Kidney (tissue), 14 donors: ENCODE results near the gene KCNJ15. TPM values are rescaled to one million over a fixed set of nuclear protein-coding genes. Genes with fewer than 3 reads are reported as not detected.

Experiments
- DNase-seq, 5 donors: peaks; one replicate each; pipeline ENCODE4 v3.0.0-alpha.2; 2013 to 2020
- FAIRE-seq: peaks from 2 replicates; lab custom pipeline; 2012; peaks lifted over from hg19 to GRCh38; lab: Jason Lieb, UNC
- H3K27ac ChIP-seq, 2 donors: one replicate each; pipeline ENCODE4 v1.7.0; 2013; ENCODE audit warnings: low read depth in 2 of 2, low read length in 2 of 2, inconsistent platforms in 1 of 2
- H3K27me3 ChIP-seq: one replicate; pipeline ENCODE4 v1.7.1; 2013; ENCODE audit warnings: low read length, inconsistent platforms; ENCODE audit not compliant: control insufficient read depth, insufficient read depth
- H3K36me3 ChIP-seq, 3 donors: one replicate each; pipeline versions ENCODE4 v1.7.0 to v1.7.1; 2013; ENCODE audit warnings: low read length in 3 of 3, control low read depth in 1 of 3, inconsistent platforms in 1 of 3; ENCODE audit not compliant: insufficient read depth in 3 of 3, control insufficient read depth in 2 of 3
- H3K4me1 ChIP-seq, 3 donors: one replicate each; pipeline versions ENCODE4 v1.7.0 to v1.7.1; 2013; ENCODE audit warnings: low read length in 3 of 3, inconsistent platforms in 1 of 3, low read depth in 1 of 3; ENCODE audit not compliant: control insufficient read depth in 2 of 3, insufficient read depth in 2 of 3
- H3K4me3 ChIP-seq, 3 donors: one replicate each; pipeline versions ENCODE4 v1.7.0 to v1.8.1; 2013; ENCODE audit warnings: low read length in 3 of 3, control low read depth in 1 of 3, inconsistent platforms in 1 of 3
- H3K9ac ChIP-seq, 3 donors: one replicate each; pipeline versions ENCODE4 v1.7.0 to v1.7.1; 2013; ENCODE audit warnings: low read length in 3 of 3, control low read depth in 1 of 3, inconsistent platforms in 1 of 3
- H3K9me3 ChIP-seq, 3 donors: one replicate each; pipeline versions ENCODE4 v1.7.0 to v1.7.1; 2013; ENCODE audit warnings: low read length in 3 of 3, control low read depth in 1 of 3, inconsistent platforms in 1 of 3; ENCODE audit not compliant: control insufficient read depth in 2 of 3, insufficient read depth in 1 of 3
- CTCF ChIP-seq: IDR thresholded peaks from 3 replicates; pipeline ENCODE4 v1.5.1; 2012; ENCODE audit warnings: mild to moderate bottlenecking, moderate library complexity, borderline replicate concordance; ENCODE audit not compliant: insufficient read depth; ENCODE audit errors: extremely low read depth
- intact Hi-C: fragments of 100-400 bp; cut with DNase I; formaldehyde crosslinking; loops from one replicate; pipeline ENCODE4 v1.11.1; 2022
- polyA plus RNA-seq: library from polyadenylated mRNA; stranded (reverse); fragments of 350-450 nt; fragmentation: Illumina TruSeq; extraction: RNeasy Lipid Tissue Mini Kit (QIAGEN cat#74804); gene quantifications from one replicate; pipeline ENCODE4 v1.2.3, GENCODE V29; 2014; ENCODE audit warnings: low read depth, low replicate concordance; ENCODE audit not compliant: insufficient read depth
- total RNA-seq: library from RNA; stranded (reverse); fragmentation: NEBNext Ultra II Directional; extraction: Animal tissue kit (Norgen Biotek cat#: 25700); gene quantifications from one replicate; pipeline ENCODE4 v1.2.1, GENCODE V29; 2021
- donor health status: control.
- donor health status: control.
- donor health status: control.
- donor health status: control.
- donor health status: control.
- donor health status: DM: yes; HTN: yes; CAD: no.
- donor health status: Normal renal cell carcinoma (clear cell type).

KCNJ15 gene
- total and polyA plus RNA-seq, 2 donors from 2014 or later, result 102 to 142 TPM

- intact Hi-C loops, result no loop called here
- Histone ChIP-seq H3K36me3 (no peaks in the 10 kb centered on the region), H3K4me1 (peaks cover 2 to 9% (median 4%) of the 10 kb centered on the region in 3 donors), H3K27ac (peak overlapping the region in 1 of 2 donors; percentile 15), H3K9me3 (no peaks in the 10 kb centered on the region), H3K4me3 (peak overlapping the region in 1 of 3 donors; percentile 13), H3K9ac (no peak overlapping the region), H3K27me3 (no peaks in the 10 kb centered on the region)
- DNase-seq (peak in 3 of 5 donors; percentile 45 to 76 (median 75)), FAIRE-seq (no peak)
- TF ChIP-seq CTCF, result no peak
Observed at GRCh38 chr21:38351961-38352521, 95.2 kb downstream of the KCNJ15 start.

- H3K27ac ChIP-seq, result peak overlapping the region in 1 of 2 donors; percentile 15
- no peak overlapping the region for H3K4me3 ChIP-seq
- DNase-seq (peak in 4 of 5 donors; percentile 72 to 92 (median 88)), FAIRE-seq (no peak)
- no peaks in the 10 kb centered on the region for H3K27me3 ChIP-seq
- H3K4me1 ChIP-seq, result peaks cover 2 to 9% (median 4%) of the 10 kb centered on the region in 3 donors
- H3K9me3 ChIP-seq, result no peaks in the 10 kb centered on the region
- intact Hi-C loops, result no loop called here
- peak; percentile 69 for TF ChIP-seq CTCF
- H3K9ac ChIP-seq, result no peak overlapping the region
- no peaks in the 10 kb centered on the region for H3K36me3 ChIP-seq
Observed at GRCh38 chr21:38352536-38353219, 95.9 kb downstream of the KCNJ15 start.

GRCh38 chr21:38354231-38354630 is 97.4 kb downstream of the KCNJ15 start:
- Histone ChIP-seq H3K4me3 (no peak overlapping the region), H3K4me1 (peaks cover 2 to 9% (median 4%) of the 10 kb centered on the region in 3 donors), H3K9ac (no peak overlapping the region), H3K36me3 (no peaks in the 10 kb centered on the region), H3K27ac (no peak overlapping the region), H3K27me3 (no peaks in the 10 kb centered on the region), H3K9me3 (no peaks in the 10 kb centered on the region)
- DNase-seq, result no peak
- no peak for FAIRE-seq
- intact Hi-C loops, result no loop called here
- no peak for TF ChIP-seq CTCF
